GM19463 (cell line): ENCODE data around the gene IL17RC.

Experiments used
- ATAC-seq: cut with Tn5 transposase; IDR thresholded peaks from one replicate; pipeline ENCODE4 v1.9.1; 2021; ENCODE audit warnings: mild to moderate bottlenecking, moderate library complexity; ENCODE audit not compliant: unreplicated experiment

The IL17RC gene

GRCh38 chr3:9976721-9977709, 60.1 kb downstream of the IL17RC start:
- ATAC-seq: no peak

- ATAC-seq: no peak
These were observed 61.9 kb downstream of the IL17RC start for GRCh38 chr3:9978710-9979305.

- ATAC-seq: no peak
These were observed 63.4 kb downstream of the IL17RC start for GRCh38 chr3:9980251-9980650.
